H1 (cell line): ENCODE measurements around the gene ZNF362.

Source experiments
- CTCF ChIP-seq, 3 experiments: IDR thresholded peaks; 1 replicate in 2 of 3; 2 replicates in 1 of 3; pipeline versions ENCODE4 v1.5.1 to v1.6.1; 2011; ENCODE audit warnings: low read length in 3 of 3, mild to moderate bottlenecking in 3 of 3, inconsistent platforms in 2 of 3, low read depth in 1 of 3, moderate library complexity in 1 of 3; ENCODE audit not compliant: insufficient read depth in 1 of 3; ENCODE audit errors: control extremely low read depth in 1 of 3
- E2F6 ChIP-seq: IDR thresholded peaks from 2 replicates; pipeline ENCODE4 v1.6.1; 2012; ENCODE audit warnings: inconsistent platforms
- EZH2 ChIP-seq: fragments of 200-600 bp; sonication (generic); IDR thresholded peaks from 2 replicates; pipeline ENCODE4 v1.7.1; 2012; ENCODE audit warnings: low read depth, mild to moderate bottlenecking, moderate library complexity, low read length, inconsistent platforms; ENCODE audit not compliant: severe bottlenecking
- JUN ChIP-seq: IDR thresholded peaks from 2 replicates; pipeline ENCODE4 v1.6.1; 2011; ENCODE audit warnings: low read depth, mild to moderate bottlenecking, improper control_type of control experiment, low read length
- KDM5A ChIP-seq: fragments of 200-600 bp; IDR thresholded peaks from 2 replicates; pipeline ENCODE4 v1.7.1; 2012; ENCODE audit warnings: mild to moderate bottlenecking, low read length, inconsistent platforms, mixed read lengths
- MAFK ChIP-seq: IDR thresholded peaks from 2 replicates; pipeline ENCODE4 v1.6.1; 2012; ENCODE audit warnings: low read depth, mild to moderate bottlenecking, improper control_type of control experiment, low read length
- POLR2A ChIP-seq, 2 experiments: IDR thresholded peaks; 1 replicate in 1 of 2; 2 replicates in 1 of 2; pipeline ENCODE4 v1.6.1; 2011; ENCODE audit warnings: low read depth in 2 of 2, low read length in 2 of 2, mild to moderate bottlenecking in 2 of 2; ENCODE audit errors: control extremely low read depth in 1 of 2
- POLR2AphosphoS5 ChIP-seq: IDR thresholded peaks from 2 replicates; pipeline ENCODE4 v1.6.1; 2011; ENCODE audit warnings: low read depth, low read length
- TAF1 ChIP-seq: IDR thresholded peaks from 2 replicates; pipeline ENCODE4 v1.6.1; 2011; ENCODE audit warnings: mild to moderate bottlenecking, low read depth, low read length

GRCh38 chr1:33327587-33328325 lies 71.5 kb downstream of the ZNF362 start:
- TF ChIP-seq CTCF (IDR thresholded peaks at IDR 0.05; ENCODE audit: control extremely low read depth in 1 of 3, insufficient read depth in 1 of 3, low read depth in 1 of 3, low read length in 3 of 3) (no peak), KDM5A (no peak), POLR2A (IDR thresholded peaks at IDR 0.05; ENCODE audit: control extremely low read depth in 1 of 2, low read depth in 2 of 2, low read length in 2 of 2) (no peak), MAFK (no peak), JUN (no peak), POLR2AphosphoS5 (no peak), E2F6 (no peak), EZH2 (no peak), TAF1 (no peak)
